ENCODE measurements around the gene MAK.

- TF ChIP-seq ZBTB7A (CRISPR knock-in tag; IDR thresholded peaks at IDR 0.05) (no peak), YY1 (IDR thresholded peaks at IDR 0.05; ENCODE audit: insufficient read depth, insufficient replicate concordance, low read depth, low read length) (no peak), DR1 (CRISPR knock-in tag; IDR thresholded peaks at IDR 0.05) (no peak), CTCF (CRISPR knock-in tag; IDR thresholded peaks at IDR 0.05) (no peak), POLR2AphosphoS5 (IDR thresholded peaks at IDR 0.05; ENCODE audit: low read depth, low read length) (no peak), MBNL3 (CRISPR knock-in tag; conservative IDR thresholded peaks at IDR 0.05) (no peak), ATF4 (CRISPR knock-in tag; IDR thresholded peaks at IDR 0.05) (no peak), TARDBP (CRISPR knock-in tag; IDR thresholded peaks at IDR 0.05) (no peak), ZNF101 (CRISPR knock-in tag; IDR thresholded peaks at IDR 0.05; ENCODE audit: borderline replicate concordance, low read depth) (no peak), EP300 (IDR thresholded peaks at IDR 0.05; ENCODE audit: low read depth in 2 of 2, low read length in 2 of 2) (no peak), EP300 (CRISPR knock-in tag; IDR thresholded peaks at IDR 0.05; ENCODE audit: borderline replicate concordance) (no peak), ZBTB33 (CRISPR knock-in tag; IDR thresholded peaks at IDR 0.05) (no peak), RAD21 (CRISPR knock-in tag; IDR thresholded peaks at IDR 0.05) (no peak), GFI1 (CRISPR knock-in tag; IDR thresholded peaks at IDR 0.05; ENCODE audit: borderline replicate concordance) (no peak), CAMTA2 (CRISPR knock-in tag; IDR thresholded peaks at IDR 0.05; ENCODE audit: borderline replicate concordance) (no peak)
Observed at GRCh38 chr6:10763006-10763405, 75.3 kb downstream of the MAK start.
